Gastrocnemius medialis (tissue), 4 donors: Measurements from ENCODE around the gene CRIP3.

Source experiments
- POLR2A ChIP-seq, 2 donors: fragments of 450-650 bp; IDR thresholded peaks; one replicate each; pipeline ENCODE4 v1.6.1; 2017; ENCODE audit warnings: antibody characterized with exemption in 2 of 2, mild to moderate bottlenecking in 2 of 2, moderate library complexity in 2 of 2
- TF ChIP-seq, protein P1 (sequence below), 5 experiments: fragments of 450-650 bp in 3 of 5; fragments of 200-600 bp in 2 of 5; sonication (generic) in 2 of 5; IDR thresholded peaks in 4 of 5; conservative IDR thresholded peaks in 1 of 5; 1 replicate in 4 of 5; 2 replicates in 1 of 5; pipeline ENCODE4 v1.5.1; 2016 to 2019; ENCODE audit warnings: antibody characterized with exemption in 5 of 5, mild to moderate bottlenecking in 3 of 5, moderate library complexity in 3 of 5

DNA sequence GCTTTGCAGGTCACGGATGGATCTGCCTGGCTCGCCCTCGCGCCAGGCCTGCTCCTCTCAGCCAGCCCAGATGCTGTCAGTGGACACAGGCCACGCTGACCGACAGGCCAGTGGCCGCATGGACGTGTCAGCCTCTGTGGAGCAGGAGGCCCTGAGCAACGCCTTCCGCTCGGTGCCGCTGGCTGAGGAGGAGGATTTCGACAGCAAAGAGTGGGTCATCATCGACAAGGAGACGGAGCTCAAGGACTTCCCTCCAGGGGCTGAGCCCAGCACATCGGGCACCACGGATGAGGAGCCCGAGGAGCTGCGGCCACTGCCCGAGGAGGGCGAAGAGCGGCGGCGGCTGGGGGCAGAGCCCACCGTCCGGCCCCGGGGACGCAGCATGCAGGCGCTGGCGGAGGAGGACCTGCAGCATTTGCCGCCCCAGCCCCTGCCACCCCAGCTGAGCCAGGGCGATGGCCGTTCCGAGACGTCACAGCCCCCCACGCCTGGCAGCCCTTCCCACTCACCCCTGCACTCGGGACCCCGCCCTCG, 45.8 kb downstream of the CRIP3 start:
- TF ChIP-seq POLR2A (IDR thresholded peaks at IDR 0.05) = no peak
- TF ChIP-seq, protein P1, sequence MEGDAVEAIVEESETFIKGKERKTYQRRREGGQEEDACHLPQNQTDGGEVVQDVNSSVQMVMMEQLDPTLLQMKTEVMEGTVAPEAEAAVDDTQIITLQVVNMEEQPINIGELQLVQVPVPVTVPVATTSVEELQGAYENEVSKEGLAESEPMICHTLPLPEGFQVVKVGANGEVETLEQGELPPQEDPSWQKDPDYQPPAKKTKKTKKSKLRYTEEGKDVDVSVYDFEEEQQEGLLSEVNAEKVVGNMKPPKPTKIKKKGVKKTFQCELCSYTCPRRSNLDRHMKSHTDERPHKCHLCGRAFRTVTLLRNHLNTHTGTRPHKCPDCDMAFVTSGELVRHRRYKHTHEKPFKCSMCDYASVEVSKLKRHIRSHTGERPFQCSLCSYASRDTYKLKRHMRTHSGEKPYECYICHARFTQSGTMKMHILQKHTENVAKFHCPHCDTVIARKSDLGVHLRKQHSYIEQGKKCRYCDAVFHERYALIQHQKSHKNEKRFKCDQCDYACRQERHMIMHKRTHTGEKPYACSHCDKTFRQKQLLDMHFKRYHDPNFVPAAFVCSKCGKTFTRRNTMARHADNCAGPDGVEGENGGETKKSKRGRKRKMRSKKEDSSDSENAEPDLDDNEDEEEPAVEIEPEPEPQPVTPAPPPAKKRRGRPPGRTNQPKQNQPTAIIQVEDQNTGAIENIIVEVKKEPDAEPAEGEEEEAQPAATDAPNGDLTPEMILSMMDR (IDR thresholded peaks at IDR 0.05 in 4 of 5, conservative IDR thresholded peaks at IDR 0.05 in 1 of 5) = no peak
